HG02610 (cell line): Measurements from ENCODE around the gene RTN4RL1.

Source experiments
- ATAC-seq: cut with Tn5 transposase; IDR thresholded peaks from one replicate; pipeline ENCODE4 v1.9.1; 2021; ENCODE audit warnings: mild to moderate bottlenecking, moderate library complexity; ENCODE audit not compliant: unreplicated experiment

The RTN4RL1 gene

GRCh38 chr17:1931844-1932579, 93.1 kb downstream of the RTN4RL1 start:
- no peak for ATAC-seq

- ATAC-seq, result no peak
Measured at GRCh38 chr17:1930337-1930645, 94.8 kb downstream of the RTN4RL1 start.

- no peak for ATAC-seq
Measured at GRCh38 chr17:1928976-1929375, 96.2 kb downstream of the RTN4RL1 start.

GRCh38 chr17:1920948-1921351, 104.2 kb downstream of the RTN4RL1 start:
- ATAC-seq, result no peak

GRCh38 chr17:1919201-1919600, 105.9 kb downstream of the RTN4RL1 start:
- no peak for ATAC-seq

- ATAC-seq, result no peak
Measured at GRCh38 chr17:1918346-1919162, 106.6 kb downstream of the RTN4RL1 start.

- no peak for ATAC-seq
Measured at GRCh38 chr17:1916963-1917715, 108.0 kb downstream of the RTN4RL1 start.

- ATAC-seq, result no peak
Measured at GRCh38 chr17:1916316-1916715, 108.8 kb downstream of the RTN4RL1 start.

GRCh38 chr17:1915889-1916288, 109.2 kb downstream of the RTN4RL1 start:
- ATAC-seq, result no peak

- no peak for ATAC-seq
Measured at GRCh38 chr17:1914661-1915083, 110.5 kb downstream of the RTN4RL1 start.

GRCh38 chr17:1913702-1914101, 111.4 kb downstream of the RTN4RL1 start:
- no peak for ATAC-seq

- no peak for ATAC-seq
Measured at GRCh38 chr17:1912146-1912545, 113.0 kb downstream of the RTN4RL1 start.

GRCh38 chr17:1909985-1910384, 115.1 kb downstream of the RTN4RL1 start:
- ATAC-seq, result no peak

GRCh38 chr17:1908699-1909309, 116.3 kb downstream of the RTN4RL1 start:
- no peak for ATAC-seq

GRCh38 chr17:1907909-1908698, 117.0 kb downstream of the RTN4RL1 start:
- no peak for ATAC-seq

GRCh38 chr17:1907216-1907631, 117.9 kb downstream of the RTN4RL1 start:
- no peak for ATAC-seq

- ATAC-seq, result no peak
Measured at GRCh38 chr17:1906662-1907101, 118.5 kb downstream of the RTN4RL1 start.

- ATAC-seq, result no peak
Measured at GRCh38 chr17:1905190-1905913, 119.8 kb downstream of the RTN4RL1 start.

- no peak for ATAC-seq
Measured at GRCh38 chr17:1904273-1905182, 120.6 kb downstream of the RTN4RL1 start.
